PC-3 (cell line): ENCODE results near the gene CTBP2. TPM values are rescaled to one million over a fixed set of nuclear protein-coding genes. Genes with fewer than 3 reads are reported as not detected.

Experiments
- ATAC-seq: fragments of 200-7000 bp; cut with Tn5 transposase; 2 replicates; pipeline ENCODE4 v1.9.1; 2020; ENCODE audit warnings: mild to moderate bottlenecking, moderate library complexity
- BruUV-seq: library from RNA; stranded (reverse); fragments of 400-500 nt; replicated peaks from 2 replicates; lab custom pipeline; 2021; lab: Mats Ljungman, UMichigan
- CTCF ChIA-PET: fragments of 300-600 bp; sonication (Branson Sonifier 250); formaldehyde crosslinking; loops from one replicate; lab custom pipeline; 2022; ENCODE audit warnings: antibody characterized with exemption; lab: Charles Lee
- POLR2A ChIA-PET: fragments of 300-600 bp; sonication (Branson Sonifier 250); formaldehyde crosslinking; loops from one replicate; lab custom pipeline; 2022; ENCODE audit warnings: antibody characterized with exemption; ENCODE audit not compliant: unreplicated experiment; lab: Charles Lee
- DNase-seq: peaks from one replicate; pipeline ENCODE4 v3.0.0-alpha.2; 2015
- H2AFZ ChIP-seq: fragments of 300-600 bp; sonication (generic); 2 replicates; pipeline ENCODE4 v1.6.0; 2016; ENCODE audit warnings: antibody characterized with exemption, low read length
- H3F3A ChIP-seq: fragments of 300-600 bp; sonication (generic); one replicate; pipeline ENCODE4 v1.6.0; 2017; ENCODE audit warnings: antibody characterized with exemption, low read length, control low read depth, mild to moderate bottlenecking; ENCODE audit not compliant: unreplicated experiment
- H3K27ac ChIP-seq: fragments of 300-600 bp; sonication (generic); 2 replicates; pipeline ENCODE4 v1.5.1; 2016; ENCODE audit warnings: mild to moderate bottlenecking, low read length
- H3K27me3 ChIP-seq: fragments of 300-600 bp; sonication (generic); 2 replicates; pipeline ENCODE4 v1.6.1; 2016; ENCODE audit warnings: low read length, mixed read lengths
- H3K36me3 ChIP-seq: fragments of 300-600 bp; sonication (generic); 2 replicates; pipeline ENCODE4 v1.6.1; 2016; ENCODE audit warnings: low read depth, mixed run types, low read length, mixed read lengths
- H3K4me1 ChIP-seq: fragments of 300-600 bp; sonication (generic); 2 replicates; pipeline ENCODE4 v1.5.1; 2016; ENCODE audit warnings: low read length; ENCODE audit not compliant: insufficient read depth
- H3K4me2 ChIP-seq: fragments of 300-600 bp; sonication (generic); 2 replicates; pipeline ENCODE4 v1.6.0; 2016; ENCODE audit warnings: low read length
- H3K4me3 ChIP-seq: fragments of 300-600 bp; sonication (generic); 2 replicates; pipeline ENCODE4 v1.5.1; 2016; ENCODE audit warnings: mild to moderate bottlenecking, low read length, mixed read lengths
- H3K79me2 ChIP-seq: fragments of 300-600 bp; sonication (generic); 2 replicates; pipeline ENCODE4 v1.6.1; 2017; ENCODE audit warnings: low read length, mixed read lengths
- H3K9ac ChIP-seq: fragments of 300-600 bp; sonication (generic); 2 replicates; pipeline ENCODE4 v1.6.0; 2016; ENCODE audit warnings: mild to moderate bottlenecking, low read length
- H3K9me2 ChIP-seq: fragments of 300-600 bp; sonication (generic); replicated peaks from 2 replicates; pipeline ENCODE4 v1.6.1; 2016; ENCODE audit warnings: mixed run types, low read length, mixed read lengths
- H3K9me3 ChIP-seq: fragments of 300-600 bp; sonication (generic); 2 replicates; pipeline ENCODE4 v1.6.1; 2016; ENCODE audit warnings: low read length, mixed read lengths
- H4K20me1 ChIP-seq: fragments of 300-600 bp; sonication (generic); 2 replicates; pipeline ENCODE4 v1.6.1; 2016; ENCODE audit warnings: low read length, mixed read lengths
- CTCF ChIP-seq: fragments of 300-600 bp; sonication (generic); conservative IDR thresholded peaks from 2 replicates; pipeline ENCODE4 v1.5.1; 2017; ENCODE audit warnings: antibody characterized with exemption, low read depth, mild to moderate bottlenecking, low read length
- EZH2 ChIP-seq: fragments of 300-600 bp; sonication (generic); IDR thresholded peaks from one replicate; pipeline ENCODE4 v1.6.1; 2017; ENCODE audit warnings: antibody characterized with exemption, mild to moderate bottlenecking, low read length; ENCODE audit not compliant: unreplicated experiment
- EZH2phosphoT487 ChIP-seq: fragments of 300-600 bp; sonication (generic); IDR thresholded peaks from 2 replicates; pipeline ENCODE4 v1.6.1; 2018; ENCODE audit warnings: mild to moderate bottlenecking, antibody characterized with exemption, low read length, borderline replicate concordance
- intact Hi-C: fragments of 100-400 bp; cut with micrococcal nuclease; formaldehyde crosslinking; loops from 2 replicates; pipeline ENCODE4 v1.9.0; 2023
- total RNA-seq: library from RNA; depleted of rRNA; stranded (reverse); fragments of >200 nt; gene quantifications from 2 replicates; pipeline ENCODE4 v1.2.3, GENCODE V29; 2014

The CTBP2 gene
- total RNA-seq, 1 experiment from 2014 or later, result 78.9 TPM

- CTCF ChIA-PET, result interaction anchor here (0.5 to 0.9 kb wide), 2 partner anchors 13 to 83 kb away, joined by 3 to 4 read pairs; no protein-coding TSS in a partner anchor
- H3K4me1 ChIP-seq, result peaks cover 55% of the 10 kb centered on the region
- no peak for TF ChIP-seq EZH2
- no peak for TF ChIP-seq EZH2phosphoT487
- no peak for TF ChIP-seq CTCF
- H3K27ac ChIP-seq, result peak overlapping the region; percentile 93
- BruUV-seq, result no TSS peak
- DNase-seq (peak; percentile 90), ATAC-seq (peak; percentile 82)
- no peaks in the 10 kb centered on the region for H3K9me3 ChIP-seq
- no peaks in the 10 kb centered on the region for H3K27me3 ChIP-seq
- peak overlapping the region; percentile 38; the same call in 1 of the 2 replicates for H2AFZ ChIP-seq
- POLR2A ChIA-PET, result interaction anchor here (1.0 to 1.3 kb wide), 2 partner anchors 10 to 30 kb away, joined by 3 to 20 read pairs; no protein-coding TSS in a partner anchor
- no peaks in the 10 kb centered on the region for H3K36me3 ChIP-seq
- H3K4me2 ChIP-seq, result peak overlapping the region; percentile 79
- no peaks in the 10 kb centered on the region for H4K20me1 ChIP-seq
- peaks cover 87% of the 10 kb centered on the region for H3K79me2 ChIP-seq
- no peaks in the 10 kb centered on the region for H3K9me2 ChIP-seq
- peak overlapping the region; percentile 63 for H3K9ac ChIP-seq
- intact Hi-C loops, result loop anchor here (1.0 to 2.0 kb wide), 2 partner anchors 10 to 30 kb away; no protein-coding TSS in a partner anchor
- H3F3A ChIP-seq, result no peaks in the 10 kb centered on the region
- peak overlapping the region; percentile 50 for H3K4me3 ChIP-seq
These were observed 125.2 kb downstream of the CTBP2 start for GRCh38 chr10:125035136-125035535.

GRCh38 chr10:125034675-125035074, 125.7 kb downstream of the CTBP2 start:
- no peak for TF ChIP-seq EZH2phosphoT487
- Histone ChIP-seq H3K4me1 (peaks cover 60% of the 10 kb centered on the region), H3F3A (no peaks in the 10 kb centered on the region)

GRCh38 chr10:125033146-125033924, 127.0 kb downstream of the CTBP2 start:
- TF ChIP-seq EZH2 (no peak), CTCF (no peak), EZH2phosphoT487 (no peak)
- no peak overlapping the region for H3K4me3 ChIP-seq
- peak overlapping the region; percentile 93; the same call in 1 of the 2 replicates for H3K27ac ChIP-seq
- DNase-seq (no peak), ATAC-seq (no peak)
- H3K9me2 ChIP-seq, result no peaks in the 10 kb centered on the region
- H4K20me1 ChIP-seq, result no peaks in the 10 kb centered on the region
- no TSS peak for BruUV-seq
- H3K27me3 ChIP-seq, result no peaks in the 10 kb centered on the region
- H3K9me3 ChIP-seq, result no peaks in the 10 kb centered on the region
- peaks cover 64% of the 10 kb centered on the region for H3K4me1 ChIP-seq
- intact Hi-C loops, result no loop called here
- H3K36me3 ChIP-seq, result no peaks in the 10 kb centered on the region
- no peak overlapping the region for H2AFZ ChIP-seq
- no peaks in the 10 kb centered on the region for H3F3A ChIP-seq
- POLR2A ChIA-PET, result interaction anchor here (0.6 kb wide), 1 partner anchor 12 kb away, joined by 3 read pairs; no protein-coding TSS in a partner anchor
- H3K79me2 ChIP-seq, result peaks cover 82% of the 10 kb centered on the region
- H3K4me2 ChIP-seq, result no peak overlapping the region
- no peak overlapping the region for H3K9ac ChIP-seq
- CTCF ChIA-PET, result no interaction called here

More at GRCh38 chr10:125034675-125035074, 125.7 kb downstream of the CTBP2 start:
- Histone ChIP-seq H3K36me3 (no peaks in the 10 kb centered on the region), H3K4me2 (peak overlapping the region; percentile 79), H3K79me2 (peaks cover 84% of the 10 kb centered on the region), H4K20me1 (no peaks in the 10 kb centered on the region), H3K9me3 (no peaks in the 10 kb centered on the region), H3K9ac (peak overlapping the region; percentile 63), H2AFZ (0 out of 2 replicates have a peak overlapping the region, but pooled peaks have one; percentile 38), H3K27me3 (no peaks in the 10 kb centered on the region), H3K9me2 (no peaks in the 10 kb centered on the region), H3K27ac (peak overlapping the region; percentile 93), H3K4me3 (peak overlapping the region; percentile 34)
- ChIA-PET POLR2A (interaction anchor here (1.0 to 1.3 kb wide), 2 partner anchors 11 to 31 kb away, joined by 3 to 20 read pairs; no protein-coding TSS in a partner anchor), CTCF (no interaction called here)
- DNase-seq (peak; percentile 17), ATAC-seq (peak; percentile 27)
- BruUV-seq, result TSS peak; percentile 64
- intact Hi-C loops, result loop anchor here (1.0 to 2.0 kb wide), 2 partner anchors 11 to 30 kb away; no protein-coding TSS in a partner anchor
